ENCODE results near the gene GREM2. TPM values are rescaled to one million over a fixed set of nuclear protein-coding genes. Genes with fewer than 3 reads are reported as not detected.

The GREM2 gene
- total RNA-seq, 1 experiment from 2014 or later, result not detected

DNA sequence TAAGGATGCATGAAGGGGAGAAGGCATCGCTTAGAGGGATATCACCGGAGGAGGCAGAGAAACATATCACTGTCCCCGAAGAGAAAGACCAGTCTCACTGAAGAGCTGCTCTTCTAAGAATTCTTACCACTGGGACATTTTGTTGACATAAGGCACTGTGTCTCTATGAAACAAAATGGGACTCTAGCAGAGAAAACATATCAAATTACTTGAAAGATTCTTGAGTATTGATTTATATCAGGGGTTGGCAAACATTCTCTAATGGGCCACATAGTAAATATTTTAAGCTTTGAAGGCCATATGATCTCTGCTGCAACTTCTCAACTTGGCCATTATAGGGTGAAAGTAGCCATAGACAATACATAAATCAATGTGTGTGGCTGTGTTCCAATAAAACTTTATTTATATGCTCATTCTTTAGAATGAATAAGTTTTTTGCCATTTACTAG lies 41.0 kb upstream of the GREM2 start:
- CTCF ChIA-PET, result no interaction called here
- BruUV-seq (replicated peaks), result no TSS peak
- Histone ChIP-seq H3K4me1 (replicated peaks; ENCODE audit: insufficient read depth) (no peaks in the 10 kb centered on the region), H3K9me2 (ENCODE audit: insufficient read depth) (no peaks in the 10 kb centered on the region), H3F3A (ENCODE audit: insufficient read depth, low read depth) (no peaks in the 10 kb centered on the region), H3K4me2 (no peak overlapping the region), H3K27me3 (ENCODE audit: insufficient read depth, low read depth) (peaks cover 74% of the 10 kb centered on the region), H3K79me2 (ENCODE audit: low read depth) (no peaks in the 10 kb centered on the region), H4K20me1 (ENCODE audit: insufficient read depth) (no peaks in the 10 kb centered on the region), H3K36me3 (ENCODE audit: low read depth) (no peaks in the 10 kb centered on the region), H2AFZ (no peak overlapping the region), H3K4me3 (no peak overlapping the region), H3K9me3 (ENCODE audit: insufficient read depth, low read depth) (no peaks in the 10 kb centered on the region; the same call in 1 of the 2 replicates), H3K27ac (no peak overlapping the region)
- intact Hi-C loops (cut with micrococcal nuclease; ENCODE audit: unreplicated experiment), result no loop called here
- no peak for DNase-seq
- POLR2A ChIA-PET (ENCODE audit: unreplicated experiment), result no interaction called here
- TF ChIP-seq, protein P1, sequence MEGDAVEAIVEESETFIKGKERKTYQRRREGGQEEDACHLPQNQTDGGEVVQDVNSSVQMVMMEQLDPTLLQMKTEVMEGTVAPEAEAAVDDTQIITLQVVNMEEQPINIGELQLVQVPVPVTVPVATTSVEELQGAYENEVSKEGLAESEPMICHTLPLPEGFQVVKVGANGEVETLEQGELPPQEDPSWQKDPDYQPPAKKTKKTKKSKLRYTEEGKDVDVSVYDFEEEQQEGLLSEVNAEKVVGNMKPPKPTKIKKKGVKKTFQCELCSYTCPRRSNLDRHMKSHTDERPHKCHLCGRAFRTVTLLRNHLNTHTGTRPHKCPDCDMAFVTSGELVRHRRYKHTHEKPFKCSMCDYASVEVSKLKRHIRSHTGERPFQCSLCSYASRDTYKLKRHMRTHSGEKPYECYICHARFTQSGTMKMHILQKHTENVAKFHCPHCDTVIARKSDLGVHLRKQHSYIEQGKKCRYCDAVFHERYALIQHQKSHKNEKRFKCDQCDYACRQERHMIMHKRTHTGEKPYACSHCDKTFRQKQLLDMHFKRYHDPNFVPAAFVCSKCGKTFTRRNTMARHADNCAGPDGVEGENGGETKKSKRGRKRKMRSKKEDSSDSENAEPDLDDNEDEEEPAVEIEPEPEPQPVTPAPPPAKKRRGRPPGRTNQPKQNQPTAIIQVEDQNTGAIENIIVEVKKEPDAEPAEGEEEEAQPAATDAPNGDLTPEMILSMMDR (conservative IDR thresholded peaks at IDR 0.05), result no peak
- TF ChIP-seq EZH2 (IDR thresholded peaks at IDR 0.05; ENCODE audit: low read depth), result no peak

DNA sequence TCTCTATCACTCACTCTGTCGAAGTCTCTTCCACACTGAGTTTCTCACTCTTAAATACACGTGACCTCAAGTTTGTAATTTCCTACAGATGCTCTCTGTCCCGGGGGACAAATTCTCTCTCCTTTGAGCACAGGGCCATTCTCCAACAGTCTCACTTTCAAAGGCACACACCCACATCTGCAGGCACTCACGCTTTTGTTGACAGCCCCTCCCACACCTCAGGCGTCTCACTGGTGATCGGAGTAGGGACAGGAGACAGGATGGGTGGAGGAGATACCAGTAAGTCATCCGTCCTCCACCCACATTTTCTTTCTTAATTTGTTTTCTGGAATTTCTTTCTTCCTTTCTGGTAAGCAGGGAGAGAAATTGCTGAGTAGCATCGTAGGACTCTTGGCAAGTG lies 40.6 kb upstream of the GREM2 start:
- DNase-seq, result no peak
- Histone ChIP-seq H3F3A (ENCODE audit: insufficient read depth, low read depth) (no peaks in the 10 kb centered on the region), H3K79me2 (ENCODE audit: low read depth) (no peaks in the 10 kb centered on the region), H2AFZ (no peak overlapping the region), H3K4me2 (no peak overlapping the region), H3K36me3 (ENCODE audit: low read depth) (no peaks in the 10 kb centered on the region), H3K4me1 (replicated peaks; ENCODE audit: insufficient read depth) (no peaks in the 10 kb centered on the region), H3K4me3 (no peak overlapping the region), H4K20me1 (ENCODE audit: insufficient read depth) (no peaks in the 10 kb centered on the region), H3K27ac (no peak overlapping the region), H3K9me2 (ENCODE audit: insufficient read depth) (no peaks in the 10 kb centered on the region), H3K27me3 (ENCODE audit: insufficient read depth, low read depth) (peaks cover 74% of the 10 kb centered on the region), H3K9me3 (ENCODE audit: insufficient read depth, low read depth) (no peaks in the 10 kb centered on the region; the same call in 1 of the 2 replicates)
- ChIA-PET CTCF (no interaction called here), POLR2A (ENCODE audit: unreplicated experiment) (no interaction called here)
- no TSS peak for BruUV-seq (replicated peaks)
- intact Hi-C loops (cut with micrococcal nuclease; ENCODE audit: unreplicated experiment), result no loop called here
- TF ChIP-seq, protein P1 (conservative IDR thresholded peaks at IDR 0.05), result no peak

DNA sequence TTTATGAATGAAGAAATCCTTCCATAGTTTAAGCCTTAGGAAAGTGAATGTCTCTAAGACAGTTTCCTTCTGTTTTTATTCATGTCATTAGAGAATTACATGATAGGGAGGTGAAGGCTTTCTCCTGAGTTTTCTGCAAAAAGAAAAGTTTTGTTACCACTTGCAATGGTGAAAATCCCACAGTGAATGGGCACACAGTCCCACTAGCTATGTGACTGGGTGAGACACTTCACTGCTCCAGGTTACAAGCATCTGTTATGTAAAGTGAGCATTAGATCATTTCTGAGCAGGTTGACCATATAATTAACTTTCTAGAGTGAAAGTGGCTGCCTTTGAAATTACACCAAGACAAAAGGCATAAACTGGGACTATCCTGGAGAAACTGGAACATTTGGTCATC lies 38.9 kb upstream of the GREM2 start:
- intact Hi-C loops (cut with micrococcal nuclease; ENCODE audit: unreplicated experiment), result no loop called here
- Histone ChIP-seq H3K79me2 (ENCODE audit: low read depth) (no peaks in the 10 kb centered on the region), H3F3A (ENCODE audit: insufficient read depth, low read depth) (no peaks in the 10 kb centered on the region), H4K20me1 (ENCODE audit: insufficient read depth) (no peaks in the 10 kb centered on the region), H3K27ac (no peak overlapping the region), H3K4me1 (replicated peaks; ENCODE audit: insufficient read depth) (no peaks in the 10 kb centered on the region), H3K9me2 (ENCODE audit: insufficient read depth) (no peaks in the 10 kb centered on the region), H3K4me2 (no peak overlapping the region), H3K36me3 (ENCODE audit: low read depth) (no peaks in the 10 kb centered on the region), H3K27me3 (ENCODE audit: insufficient read depth, low read depth) (peaks cover 78% of the 10 kb centered on the region), H3K9me3 (ENCODE audit: insufficient read depth, low read depth) (no peaks in the 10 kb centered on the region; the same call in 1 of the 2 replicates), H2AFZ (no peak overlapping the region), H3K4me3 (no peak overlapping the region)
- no peak for DNase-seq
- CTCF ChIA-PET, result no interaction called here
- BruUV-seq (replicated peaks), result no TSS peak
- TF ChIP-seq EZH2 (IDR thresholded peaks at IDR 0.05; ENCODE audit: low read depth), result no peak
- TF ChIP-seq, protein P1 (conservative IDR thresholded peaks at IDR 0.05), result no peak
- POLR2A ChIA-PET (ENCODE audit: unreplicated experiment), result no interaction called here
